ENCODE data around the gene RHOBTB3. TPM values are rescaled to one million over a fixed set of nuclear protein-coding genes. Genes with fewer than 3 reads are reported as not detected.

Gene RHOBTB3
- total RNA-seq, 2 donors from 2014 or later, result 432 to 444 TPM

DNA sequence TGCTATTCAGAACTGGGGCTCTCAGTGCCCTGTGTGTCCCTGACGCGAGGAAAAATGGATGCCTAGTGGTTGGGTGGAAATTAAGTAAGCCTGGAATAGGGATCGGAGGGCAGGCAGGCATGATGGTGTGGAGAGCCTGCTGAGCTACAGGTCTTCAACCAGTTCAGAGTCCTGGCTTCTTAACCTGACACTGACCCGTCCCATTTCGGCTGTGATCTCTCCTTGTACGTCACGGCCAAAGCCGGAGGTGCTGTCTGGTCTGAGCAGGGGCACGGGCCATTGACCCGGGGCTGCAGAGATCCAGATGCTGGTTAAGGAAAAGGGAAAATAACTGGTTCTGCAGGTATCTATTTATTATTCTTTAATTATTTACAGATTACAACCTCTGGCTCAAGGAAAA, 27.9 kb downstream of the RHOBTB3 start:
- TF ChIP-seq, protein P1, sequence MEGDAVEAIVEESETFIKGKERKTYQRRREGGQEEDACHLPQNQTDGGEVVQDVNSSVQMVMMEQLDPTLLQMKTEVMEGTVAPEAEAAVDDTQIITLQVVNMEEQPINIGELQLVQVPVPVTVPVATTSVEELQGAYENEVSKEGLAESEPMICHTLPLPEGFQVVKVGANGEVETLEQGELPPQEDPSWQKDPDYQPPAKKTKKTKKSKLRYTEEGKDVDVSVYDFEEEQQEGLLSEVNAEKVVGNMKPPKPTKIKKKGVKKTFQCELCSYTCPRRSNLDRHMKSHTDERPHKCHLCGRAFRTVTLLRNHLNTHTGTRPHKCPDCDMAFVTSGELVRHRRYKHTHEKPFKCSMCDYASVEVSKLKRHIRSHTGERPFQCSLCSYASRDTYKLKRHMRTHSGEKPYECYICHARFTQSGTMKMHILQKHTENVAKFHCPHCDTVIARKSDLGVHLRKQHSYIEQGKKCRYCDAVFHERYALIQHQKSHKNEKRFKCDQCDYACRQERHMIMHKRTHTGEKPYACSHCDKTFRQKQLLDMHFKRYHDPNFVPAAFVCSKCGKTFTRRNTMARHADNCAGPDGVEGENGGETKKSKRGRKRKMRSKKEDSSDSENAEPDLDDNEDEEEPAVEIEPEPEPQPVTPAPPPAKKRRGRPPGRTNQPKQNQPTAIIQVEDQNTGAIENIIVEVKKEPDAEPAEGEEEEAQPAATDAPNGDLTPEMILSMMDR (conservative IDR thresholded peaks at IDR 0.05), result no peak
- H3K9me3 Mint-ChIP-seq, result no peaks in the 10 kb centered on the region
- no peak overlapping the region for H3K4me3 Mint-ChIP-seq
- H3K27me3 ChIP-seq (ENCODE audit: control insufficient read depth, insufficient read depth, low read length, poor library complexity, severe bottlenecking), result no peaks in the 10 kb centered on the region
- no peaks in the 10 kb centered on the region for H3K9me3 ChIP-seq (ENCODE audit: control insufficient read depth, low read length)
- no peak overlapping the region for H3K27ac Mint-ChIP-seq
- no peak overlapping the region for H3K4me3 ChIP-seq (ENCODE audit: low read length)
- 94% methylated on average over 10 of the region's 10 CpGs; no CpG with 5 or more reads in 1 of the 2 experiments for WGBS, 2 experiments (ENCODE audit: insufficient coverage in 1 of 2, insufficient read length in 1 of 2)
- peaks cover 26% of the 10 kb centered on the region for H3K4me1 Mint-ChIP-seq
- H3K27ac ChIP-seq (ENCODE audit: low read depth, low read length), result no peak overlapping the region
- no peak overlapping the region for H3K9ac ChIP-seq (ENCODE audit: extremely low read depth, low read length, poor library complexity, severe bottlenecking)
- H3K36me3 Mint-ChIP-seq (ENCODE audit: low read depth), result peaks cover 78% of the 10 kb centered on the region
- no peaks in the 10 kb centered on the region for H3K27me3 Mint-ChIP-seq (ENCODE audit: insufficient read depth)
- no peak for DNase-seq
- H3K4me1 ChIP-seq (ENCODE audit: control insufficient read depth, insufficient read depth, low read length), result no peaks in the 10 kb centered on the region
- peaks cover 100% of the 10 kb centered on the region for H3K36me3 ChIP-seq (ENCODE audit: control insufficient read depth, insufficient read depth, low read length)

DNA sequence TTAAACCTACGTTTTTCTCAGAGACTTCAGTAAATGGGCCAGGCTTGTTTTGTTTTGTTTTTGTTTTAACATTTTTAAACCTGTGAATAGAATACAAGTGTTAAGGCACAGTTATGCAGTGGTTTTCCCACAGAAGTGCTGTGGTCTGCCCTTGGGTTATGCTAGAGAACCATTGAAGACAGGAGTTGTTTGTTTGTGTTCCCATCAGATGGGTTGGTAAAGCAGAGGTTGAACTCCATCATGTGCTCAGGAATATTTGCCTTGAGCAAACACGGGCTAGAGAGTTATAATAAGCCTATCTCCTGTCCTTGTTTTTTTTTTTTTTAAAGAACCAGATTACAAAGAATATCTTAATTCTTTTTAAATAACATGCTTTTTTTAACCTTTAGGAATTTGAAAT, 28.5 kb downstream of the RHOBTB3 start:
- no peak for DNase-seq
- WGBS, 2 experiments (ENCODE audit: insufficient coverage in 1 of 2, insufficient read length in 1 of 2), result 80 to 85% methylated on average over 1 to 2 of the region's 2 CpGs
- peaks cover 100% of the 10 kb centered on the region for H3K36me3 ChIP-seq (ENCODE audit: control insufficient read depth, insufficient read depth, low read length)
- no peaks in the 10 kb centered on the region for H3K4me1 ChIP-seq (ENCODE audit: control insufficient read depth, insufficient read depth, low read length)
- Mint-ChIP-seq H3K9me3 (no peaks in the 10 kb centered on the region), H3K4me3 (no peak overlapping the region), H3K4me1 (peaks cover 24% of the 10 kb centered on the region), H3K36me3 (ENCODE audit: low read depth) (peaks cover 78% of the 10 kb centered on the region), H3K27me3 (ENCODE audit: insufficient read depth) (no peaks in the 10 kb centered on the region), H3K27ac (no peak overlapping the region)
- no peak overlapping the region for H3K4me3 ChIP-seq (ENCODE audit: low read length)
- no peak overlapping the region for H3K9ac ChIP-seq (ENCODE audit: extremely low read depth, low read length, poor library complexity, severe bottlenecking)
- H3K27me3 ChIP-seq (ENCODE audit: control insufficient read depth, insufficient read depth, low read length, poor library complexity, severe bottlenecking), result no peaks in the 10 kb centered on the region
- H3K27ac ChIP-seq (ENCODE audit: low read depth, low read length), result no peak overlapping the region
- TF ChIP-seq, protein P1 (conservative IDR thresholded peaks at IDR 0.05), result no peak
- H3K9me3 ChIP-seq (ENCODE audit: control insufficient read depth, low read length), result no peaks in the 10 kb centered on the region

DNA sequence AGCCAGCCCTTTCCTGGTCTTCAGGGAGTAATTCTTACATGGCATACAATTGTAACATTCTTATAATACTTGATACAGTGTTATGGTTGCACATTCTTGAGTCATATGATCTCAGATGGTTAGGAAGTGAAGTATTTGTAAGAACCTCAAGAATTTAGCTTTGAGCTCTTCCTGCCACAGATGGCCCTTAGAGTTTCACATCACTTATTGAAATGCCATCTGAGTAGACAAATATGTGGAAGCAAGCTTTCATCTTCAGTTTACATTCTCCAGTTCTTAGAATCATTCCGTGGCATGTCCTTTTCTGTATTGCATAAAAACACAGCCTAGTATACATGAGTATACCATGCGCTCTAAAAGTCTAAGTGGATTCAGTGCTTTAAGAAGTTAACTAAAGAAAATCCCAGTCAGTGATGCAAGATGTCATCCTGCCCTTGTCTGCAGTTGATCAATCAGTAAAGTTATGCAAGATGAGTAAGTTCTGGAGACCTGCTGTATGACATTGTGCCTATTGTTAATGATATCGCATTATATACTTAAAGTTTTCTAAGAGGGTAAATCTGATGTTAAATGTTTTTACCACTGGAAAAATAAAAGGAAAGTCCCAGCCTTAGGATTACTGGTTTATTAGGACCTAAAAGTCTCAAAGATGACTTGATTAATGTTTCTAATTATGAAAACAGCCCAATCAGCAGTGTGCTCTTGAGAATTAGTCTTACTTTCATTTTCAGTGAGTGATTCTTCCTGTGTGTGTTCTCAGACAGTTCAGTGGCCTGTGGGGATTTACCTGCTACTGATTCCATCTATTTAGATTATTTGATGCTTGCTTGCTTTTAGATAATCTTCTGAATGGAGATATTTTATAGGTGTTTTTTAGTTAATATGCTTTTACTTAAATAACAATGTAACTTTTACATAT, 29.4 kb downstream of the RHOBTB3 start:
- 95 to 99% methylated on average over 3 of the region's 3 CpGs for WGBS, 2 experiments (ENCODE audit: insufficient coverage in 1 of 2, insufficient read length in 1 of 2)

More for the DNA sequence above, 29.4 kb downstream of the RHOBTB3 start:
- Mint-ChIP-seq H3K4me3 (no peak overlapping the region), H3K27ac (no peak overlapping the region), H3K36me3 (ENCODE audit: low read depth) (peaks cover 82% of the 10 kb centered on the region), H3K4me1 (peaks cover 21% of the 10 kb centered on the region), H3K27me3 (ENCODE audit: insufficient read depth) (no peaks in the 10 kb centered on the region), H3K9me3 (no peaks in the 10 kb centered on the region)
- Histone ChIP-seq H3K4me3 (ENCODE audit: low read length) (no peak overlapping the region), H3K4me1 (ENCODE audit: control insufficient read depth, insufficient read depth, low read length) (no peaks in the 10 kb centered on the region), H3K9me3 (ENCODE audit: control insufficient read depth, low read length) (no peaks in the 10 kb centered on the region), H3K27me3 (ENCODE audit: control insufficient read depth, insufficient read depth, low read length, poor library complexity, severe bottlenecking) (no peaks in the 10 kb centered on the region), H3K36me3 (ENCODE audit: control insufficient read depth, insufficient read depth, low read length) (peaks cover 100% of the 10 kb centered on the region), H3K9ac (ENCODE audit: extremely low read depth, low read length, poor library complexity, severe bottlenecking) (no peak overlapping the region), H3K27ac (ENCODE audit: low read depth, low read length) (no peak overlapping the region)
- DNase-seq, result no peak
- TF ChIP-seq, protein P1 (conservative IDR thresholded peaks at IDR 0.05), result no peak

Data from endodermal cell (in vitro differentiated cells).